Astrocyte (in vitro differentiated cells and primary cell): Measurements from ENCODE around the gene EOLA2. TPM values are rescaled to one million over a fixed set of nuclear protein-coding genes. Genes with fewer than 3 reads are reported as not detected.

ENCODE experiments used
- DNase-seq: peaks from one replicate; pipeline ENCODE4 v3.0.0-alpha.2; 2010; ENCODE audit warnings: low read depth
- FAIRE-seq: peaks from 2 replicates; lab custom pipeline; 2011; peaks lifted over from hg19 to GRCh38; lab: Jason Lieb, UNC
- H2AFZ ChIP-seq: 2 replicates; pipeline ENCODE4 v1.6.0; 2012; ENCODE audit warnings: low read depth, low read length, inconsistent platforms
- H3K27ac ChIP-seq: 2 replicates; pipeline ENCODE4 v1.5.1; 2011; ENCODE audit warnings: low read depth, low read length, inconsistent platforms
- H3K27me3 ChIP-seq: 2 replicates; pipeline ENCODE4 v1.6.0; 2011; ENCODE audit warnings: low read length, inconsistent platforms; ENCODE audit not compliant: insufficient read depth
- H3K36me3 ChIP-seq: 2 replicates; pipeline ENCODE4 v1.5.1; 2011; ENCODE audit warnings: low read length, inconsistent platforms; ENCODE audit not compliant: insufficient read depth
- H3K4me1 ChIP-seq: 2 replicates; pipeline ENCODE4 v1.5.1; 2011; ENCODE audit warnings: low read length, inconsistent platforms; ENCODE audit not compliant: insufficient read depth
- H3K4me2 ChIP-seq: 2 replicates; pipeline ENCODE4 v1.6.0; 2012; ENCODE audit warnings: low read length, inconsistent platforms
- H3K4me3 ChIP-seq: 2 replicates; pipeline ENCODE4 v1.5.1; 2011; ENCODE audit warnings: low read depth, mild to moderate bottlenecking, low read length, inconsistent platforms; ENCODE audit not compliant: insufficient read depth
- H3K79me2 ChIP-seq: 2 replicates; pipeline ENCODE4 v1.6.0; 2012; ENCODE audit warnings: mild to moderate bottlenecking, low read length, inconsistent platforms; ENCODE audit not compliant: insufficient read depth
- H3K9ac ChIP-seq: 2 replicates; pipeline ENCODE4 v1.6.0; 2012; ENCODE audit warnings: mild to moderate bottlenecking, low read length, inconsistent platforms
- H3K9me3 ChIP-seq: 2 replicates; pipeline ENCODE4 v1.5.1; 2012; ENCODE audit warnings: low read depth, mild to moderate bottlenecking, low read length, inconsistent platforms; ENCODE audit not compliant: insufficient read depth
- H4K20me1 ChIP-seq: 2 replicates; pipeline ENCODE4 v1.6.0; 2012; ENCODE audit warnings: low read length, inconsistent platforms; ENCODE audit not compliant: insufficient read depth
- H3K27ac Mint-ChIP-seq: one replicate; pipeline ENCODE4 v1.8.0; 2021; ENCODE audit warnings: mild to moderate bottlenecking, mixed read lengths; ENCODE audit not compliant: unreplicated experiment
- H3K27me3 Mint-ChIP-seq: one replicate; pipeline ENCODE4 v1.8.0; 2021; ENCODE audit warnings: low read depth, mixed read lengths; ENCODE audit not compliant: unreplicated experiment
- H3K36me3 Mint-ChIP-seq: one replicate; pipeline ENCODE4 v1.8.0; 2021; ENCODE audit warnings: low read depth, mixed read lengths; ENCODE audit not compliant: unreplicated experiment
- H3K4me1 Mint-ChIP-seq: one replicate; pipeline ENCODE4 v1.8.0; 2021; ENCODE audit warnings: low read depth, mixed read lengths; ENCODE audit not compliant: unreplicated experiment
- H3K4me3 Mint-ChIP-seq: one replicate; pipeline ENCODE4 v1.8.0; 2021; ENCODE audit warnings: mild to moderate bottlenecking, moderate library complexity, mixed read lengths; ENCODE audit not compliant: unreplicated experiment
- H3K9me3 Mint-ChIP-seq: one replicate; pipeline ENCODE4 v1.8.0; 2021; ENCODE audit warnings: mild to moderate bottlenecking, mixed read lengths; ENCODE audit not compliant: unreplicated experiment
- EZH2 ChIP-seq: IDR thresholded peaks from 2 replicates; pipeline ENCODE4 v1.6.1; 2012; ENCODE audit warnings: mild to moderate bottlenecking, low read length, inconsistent platforms; ENCODE audit not compliant: insufficient read depth
- total RNA-seq: library from RNA; stranded (reverse); gene quantifications from 2 replicates; pipeline ENCODE4 v1.2.1, GENCODE V29; 2021
- TF ChIP-seq, protein P1 (sequence below): IDR thresholded peaks from 2 replicates; pipeline ENCODE4 v1.5.1; 2011; ENCODE audit warnings: low read depth, mild to moderate bottlenecking, inconsistent platforms, low read length, moderate library complexity; ENCODE audit not compliant: insufficient read depth

Gene EOLA2
- total RNA-seq, 1 donor from 2014 or later: 42.4 TPM

GRCh38 chrX:149910178-149910695 lies 28.1 kb downstream of the EOLA2 start:
- Histone ChIP-seq H3K36me3 (no peaks in the 10 kb centered on the region), H3K4me3 (no peak overlapping the region), H2AFZ (no peak overlapping the region), H3K79me2 (no peaks in the 10 kb centered on the region), H3K9me3 (no peaks in the 10 kb centered on the region), H4K20me1 (no peaks in the 10 kb centered on the region), H3K4me1 (no peaks in the 10 kb centered on the region), H3K4me2 (no peak overlapping the region), H3K27me3 (no peaks in the 10 kb centered on the region), H3K9ac (no peak overlapping the region), H3K27ac (no peak overlapping the region)
- FAIRE-seq (no peak), DNase-seq (no peak)
- peaks cover 4% of the 10 kb centered on the region for H3K4me1 Mint-ChIP-seq
- no peak overlapping the region for H3K27ac Mint-ChIP-seq
- no peaks in the 10 kb centered on the region for H3K9me3 Mint-ChIP-seq
- no peak overlapping the region for H3K4me3 Mint-ChIP-seq
- no peaks in the 10 kb centered on the region for H3K36me3 Mint-ChIP-seq
- H3K27me3 Mint-ChIP-seq: no peaks in the 10 kb centered on the region
- TF ChIP-seq, protein P1, sequence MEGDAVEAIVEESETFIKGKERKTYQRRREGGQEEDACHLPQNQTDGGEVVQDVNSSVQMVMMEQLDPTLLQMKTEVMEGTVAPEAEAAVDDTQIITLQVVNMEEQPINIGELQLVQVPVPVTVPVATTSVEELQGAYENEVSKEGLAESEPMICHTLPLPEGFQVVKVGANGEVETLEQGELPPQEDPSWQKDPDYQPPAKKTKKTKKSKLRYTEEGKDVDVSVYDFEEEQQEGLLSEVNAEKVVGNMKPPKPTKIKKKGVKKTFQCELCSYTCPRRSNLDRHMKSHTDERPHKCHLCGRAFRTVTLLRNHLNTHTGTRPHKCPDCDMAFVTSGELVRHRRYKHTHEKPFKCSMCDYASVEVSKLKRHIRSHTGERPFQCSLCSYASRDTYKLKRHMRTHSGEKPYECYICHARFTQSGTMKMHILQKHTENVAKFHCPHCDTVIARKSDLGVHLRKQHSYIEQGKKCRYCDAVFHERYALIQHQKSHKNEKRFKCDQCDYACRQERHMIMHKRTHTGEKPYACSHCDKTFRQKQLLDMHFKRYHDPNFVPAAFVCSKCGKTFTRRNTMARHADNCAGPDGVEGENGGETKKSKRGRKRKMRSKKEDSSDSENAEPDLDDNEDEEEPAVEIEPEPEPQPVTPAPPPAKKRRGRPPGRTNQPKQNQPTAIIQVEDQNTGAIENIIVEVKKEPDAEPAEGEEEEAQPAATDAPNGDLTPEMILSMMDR: no peak
- no peak for TF ChIP-seq EZH2

DNA sequence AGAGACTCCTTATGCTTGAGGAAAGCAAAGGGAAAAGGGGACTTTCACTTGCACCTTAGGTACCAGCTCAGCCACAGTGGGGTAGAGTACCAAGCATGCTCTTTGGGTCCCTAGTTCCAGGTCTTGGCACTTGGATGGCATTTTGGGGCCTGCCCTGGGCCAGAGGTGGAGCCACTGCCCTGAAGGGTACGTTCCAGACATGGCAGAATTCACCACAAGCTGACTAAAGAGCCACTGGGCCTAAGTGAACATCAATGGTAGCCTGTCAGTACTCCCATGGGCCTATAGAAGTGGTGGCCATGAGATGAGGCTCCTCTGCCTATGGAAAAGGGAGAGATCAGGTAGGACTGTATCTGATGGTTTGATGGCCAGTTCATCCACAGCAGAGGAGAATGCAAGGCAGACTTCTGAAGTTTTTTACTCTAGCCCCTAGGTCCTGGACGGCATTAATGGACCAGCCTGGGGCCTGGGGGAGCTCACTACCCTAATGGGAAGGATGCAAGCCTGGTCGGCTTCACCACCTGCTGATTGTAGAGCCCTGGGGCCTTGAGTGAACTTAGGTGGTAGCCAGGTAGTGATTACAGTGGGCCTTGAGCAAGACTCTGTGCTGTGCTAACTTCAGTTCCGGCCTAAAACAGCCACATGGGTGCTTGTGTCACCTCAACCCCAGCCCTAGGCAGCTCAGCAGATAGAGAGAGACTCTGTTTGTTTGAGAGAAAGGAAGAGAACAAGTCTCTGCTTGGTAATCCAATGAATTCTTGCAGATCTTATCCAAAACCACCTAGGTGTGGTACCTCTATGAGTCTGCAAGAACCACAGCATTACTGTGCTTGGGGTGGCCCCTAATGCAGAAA lies 28.7 kb downstream of the EOLA2 start:
- Histone ChIP-seq H3K9me3 (no peaks in the 10 kb centered on the region), H3K4me2 (no peak overlapping the region), H3K4me3 (no peak overlapping the region), H3K4me1 (no peaks in the 10 kb centered on the region), H3K9ac (no peak overlapping the region), H3K79me2 (no peaks in the 10 kb centered on the region), H2AFZ (no peak overlapping the region), H3K27me3 (no peaks in the 10 kb centered on the region), H3K36me3 (no peaks in the 10 kb centered on the region), H3K27ac (no peak overlapping the region), H4K20me1 (no peaks in the 10 kb centered on the region)
- Mint-ChIP-seq H3K27ac (no peak overlapping the region), H3K9me3 (no peaks in the 10 kb centered on the region), H3K27me3 (no peaks in the 10 kb centered on the region), H3K4me3 (no peak overlapping the region), H3K4me1 (peaks cover 4% of the 10 kb centered on the region), H3K36me3 (no peaks in the 10 kb centered on the region)
- FAIRE-seq (no peak), DNase-seq (no peak)
- TF ChIP-seq EZH2: no peak
- TF ChIP-seq, protein P1: no peak

DNA sequence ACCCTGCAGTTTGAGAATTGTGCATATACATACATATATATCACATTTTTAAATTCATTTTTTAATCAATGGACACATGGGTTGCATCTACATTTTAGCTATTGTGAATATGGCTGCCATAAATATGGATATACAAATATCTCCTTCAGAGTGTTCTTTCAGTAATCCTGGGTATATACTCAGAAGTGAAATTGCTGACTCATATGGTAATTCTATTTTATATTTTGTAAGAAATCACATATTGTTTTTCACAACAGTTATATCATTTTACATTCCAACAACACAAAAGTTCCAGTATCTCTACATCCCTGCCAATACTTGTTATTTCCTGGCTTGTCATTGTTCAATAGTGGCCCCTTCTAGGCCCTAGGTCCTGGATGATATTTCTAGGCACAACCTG lies 29.6 kb downstream of the EOLA2 start:
- no peak overlapping the region for H3K4me3 Mint-ChIP-seq
- no peaks in the 10 kb centered on the region for H3K36me3 ChIP-seq
- no peak overlapping the region for H3K4me2 ChIP-seq
- H3K79me2 ChIP-seq: no peaks in the 10 kb centered on the region
- no peak overlapping the region for H3K4me3 ChIP-seq
- H3K4me1 Mint-ChIP-seq: peaks cover 4% of the 10 kb centered on the region
- H3K9ac ChIP-seq: no peak overlapping the region
- H3K27me3 Mint-ChIP-seq: no peaks in the 10 kb centered on the region
- no peak overlapping the region for H2AFZ ChIP-seq
- H3K27ac Mint-ChIP-seq: no peak overlapping the region
- no peak overlapping the region for H3K27ac ChIP-seq
- TF ChIP-seq EZH2: no peak
- TF ChIP-seq, protein P1: no peak
- no peak for FAIRE-seq
- H3K4me1 ChIP-seq: no peaks in the 10 kb centered on the region
- no peaks in the 10 kb centered on the region for H3K36me3 Mint-ChIP-seq
- no peaks in the 10 kb centered on the region for H4K20me1 ChIP-seq
- H3K9me3 Mint-ChIP-seq: no peaks in the 10 kb centered on the region
- no peaks in the 10 kb centered on the region for H3K27me3 ChIP-seq
- H3K9me3 ChIP-seq: no peaks in the 10 kb centered on the region
- no peak for DNase-seq
